ENCODE results near the gene CAMK2G.
"Not testable (repeated sequence)": the region's sequence is repeated elsewhere in the genome, so short reads cannot be mapped to it uniquely, and the experiment has no call there.

CAMK2G gene

GRCh38 chr10:73788864-73789658 is 85.3 kb downstream of the CAMK2G start:
- DNase-seq, result no peak

GRCh38 chr10:73787031-73787800 is 87.1 kb downstream of the CAMK2G start:
- not testable (repeated sequence) for DNase-seq

GRCh38 chr10:73786512-73786885 is 87.9 kb downstream of the CAMK2G start:
- DNase-seq, result no peak

- peak; percentile 42 for DNase-seq
Measured at GRCh38 chr10:73785721-73786511, 88.4 kb downstream of the CAMK2G start.

- DNase-seq, result peak; percentile 82
Measured at GRCh38 chr10:73785211-73785720, 89.1 kb downstream of the CAMK2G start, which contains the start of gene ZSWIM8. ZSWIM8 (plus strand) TSS chr10:73785606; CDS start chr10:73785879, 273 bp downstream.

GRCh38 chr10:73782749-73783085 is 91.6 kb downstream of the CAMK2G start:
- DNase-seq, result no peak

- DNase-seq, result peak; percentile 94
Measured at GRCh38 chr10:73781879-73782748, 92.2 kb downstream of the CAMK2G start, which contains the start of gene CHCHD1. CHCHD1 (plus strand) TSS chr10:73782048; CDS start chr10:73782076, 28 bp downstream.

- DNase-seq, result no peak
Measured at GRCh38 chr10:73781548-73781878, 92.8 kb downstream of the CAMK2G start.

- no peak for DNase-seq
Measured at GRCh38 chr10:73780966-73781365, 93.4 kb downstream of the CAMK2G start.

- DNase-seq, result no peak
Measured at GRCh38 chr10:73780301-73780700, 94.1 kb downstream of the CAMK2G start.

- no peak for DNase-seq
Measured at GRCh38 chr10:73779539-73780197, 94.7 kb downstream of the CAMK2G start.

- DNase-seq, result no peak
Measured at GRCh38 chr10:73779018-73779417, 95.3 kb downstream of the CAMK2G start.

GRCh38 chr10:73774637-73775036 is 99.7 kb downstream of the CAMK2G start:
- DNase-seq, result no peak

GRCh38 chr10:73773152-73773879 is 101.0 kb downstream of the CAMK2G start:
- DNase-seq, result peak; percentile 30

- DNase-seq, result peak; percentile 74
Measured at GRCh38 chr10:73772281-73773151, 101.8 kb downstream of the CAMK2G start.

- peak; percentile 76 for DNase-seq
Measured at GRCh38 chr10:73771722-73772280, 102.6 kb downstream of the CAMK2G start.

GRCh38 chr10:73769396-73769795 is 105.0 kb downstream of the CAMK2G start:
- DNase-seq, result no peak

- DNase-seq, result peak; percentile 70
Measured at GRCh38 chr10:73768881-73769280, 105.5 kb downstream of the CAMK2G start.

GRCh38 chr10:73765066-73765465 is 109.3 kb downstream of the CAMK2G start:
- DNase-seq, result no peak
